BLaER1 (cell line): Measurements from ENCODE around the gene MED9.

ENCODE experiments used
- H3K27ac ChIP-seq: shearing (Covaris generic); formaldehyde crosslinking; 2 replicates; pipeline ENCODE4 v1.8.1; 2022
- H3K27me3 ChIP-seq: shearing (Covaris generic); formaldehyde crosslinking; 2 replicates; pipeline ENCODE4 v1.8.1; 2022
- H3K36me3 ChIP-seq: shearing (Covaris generic); formaldehyde crosslinking; 2 replicates; pipeline ENCODE4 v1.8.1; 2022
- H3K4me1 ChIP-seq: shearing (Covaris generic); formaldehyde crosslinking; 2 replicates; pipeline ENCODE4 v1.8.1; 2022
- H3K4me2 ChIP-seq: shearing (Covaris generic); formaldehyde crosslinking; 2 replicates; pipeline ENCODE4 v1.8.1; 2022
- H3K4me3 ChIP-seq: shearing (Covaris generic); formaldehyde crosslinking; 2 replicates; pipeline ENCODE4 v1.8.1; 2022
- H3K9ac ChIP-seq: shearing (Covaris generic); formaldehyde crosslinking; 2 replicates; pipeline ENCODE4 v1.8.1; 2022
- H3K9me3 ChIP-seq: shearing (Covaris generic); formaldehyde crosslinking; 2 replicates; pipeline ENCODE4 v1.8.1; 2022
- H4K20me1 ChIP-seq: shearing (Covaris generic); formaldehyde crosslinking; 2 replicates; pipeline ENCODE4 v1.8.1; 2022
- Cebpa-rat ChIP-seq: shearing (Covaris generic); IDR thresholded peaks from 2 replicates; pipeline ENCODE4 v1.8.1; 2022

Gene MED9

GRCh38 chr17:17467016-17467415, 9.8 kb upstream of the MED9 start:
- Histone ChIP-seq H3K9ac (no peak overlapping the region), H3K4me3 (no peak overlapping the region), H3K4me2 (no peak overlapping the region), H3K36me3 (no peaks in the 10 kb centered on the region), H3K9me3 (no peaks in the 10 kb centered on the region), H4K20me1 (no peaks in the 10 kb centered on the region), H3K4me1 (peaks cover 8% of the 10 kb centered on the region), H3K27me3 (no peaks in the 10 kb centered on the region), H3K27ac (no peak overlapping the region)
- TF ChIP-seq Cebpa-rat: no peak

DNA sequence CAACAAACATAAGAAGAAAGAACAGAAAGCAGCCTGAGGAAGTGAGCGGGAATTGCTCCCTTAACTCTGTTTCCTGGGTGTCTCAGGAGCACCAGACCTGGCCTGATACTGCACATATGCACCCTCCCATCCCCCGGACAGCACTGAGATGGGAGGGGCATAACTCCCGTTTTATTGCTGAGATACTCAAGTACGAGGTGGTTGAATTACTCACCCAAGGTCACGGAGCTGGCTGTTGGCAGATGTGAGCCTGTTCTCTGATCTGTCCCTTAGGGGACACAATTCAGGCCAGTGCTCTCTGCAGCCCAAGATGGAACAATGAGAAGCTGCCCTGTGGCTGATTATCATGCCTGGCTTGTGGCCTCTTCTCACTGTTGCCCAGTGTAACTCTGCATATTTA, 9.1 kb upstream of the MED9 start:
- no peaks in the 10 kb centered on the region for H3K36me3 ChIP-seq
- no peaks in the 10 kb centered on the region for H4K20me1 ChIP-seq
- no peak overlapping the region for H3K4me2 ChIP-seq
- TF ChIP-seq Cebpa-rat: no peak
- no peak overlapping the region for H3K27ac ChIP-seq
- no peak overlapping the region for H3K9ac ChIP-seq
- no peaks in the 10 kb centered on the region for H3K27me3 ChIP-seq
- H3K9me3 ChIP-seq: no peaks in the 10 kb centered on the region
- peaks cover 1% of the 10 kb centered on the region for H3K4me1 ChIP-seq
- H3K4me3 ChIP-seq: no peak overlapping the region

GRCh38 chr17:17468217-17469010, 8.4 kb upstream of the MED9 start:
- H3K36me3 ChIP-seq: no peaks in the 10 kb centered on the region
- no peaks in the 10 kb centered on the region for H3K9me3 ChIP-seq
- no peaks in the 10 kb centered on the region for H4K20me1 ChIP-seq
- H3K4me1 ChIP-seq: no peaks in the 10 kb centered on the region
- no peaks in the 10 kb centered on the region for H3K27me3 ChIP-seq
- no peak overlapping the region for H3K9ac ChIP-seq
- H3K27ac ChIP-seq: no peak overlapping the region
- no peak overlapping the region for H3K4me3 ChIP-seq
- no peak overlapping the region for H3K4me2 ChIP-seq
- no peak for TF ChIP-seq Cebpa-rat

GRCh38 chr17:17469358-17469757, 7.4 kb upstream of the MED9 start:
- no peaks in the 10 kb centered on the region for H3K9me3 ChIP-seq
- no peaks in the 10 kb centered on the region for H3K36me3 ChIP-seq
- TF ChIP-seq Cebpa-rat: no peak
- no peaks in the 10 kb centered on the region for H3K4me1 ChIP-seq
- no peaks in the 10 kb centered on the region for H3K27me3 ChIP-seq
- H3K4me3 ChIP-seq: no peak overlapping the region
- H3K9ac ChIP-seq: no peak overlapping the region
- no peak overlapping the region for H3K4me2 ChIP-seq
- H3K27ac ChIP-seq: no peak overlapping the region
- H4K20me1 ChIP-seq: no peaks in the 10 kb centered on the region

DNA sequence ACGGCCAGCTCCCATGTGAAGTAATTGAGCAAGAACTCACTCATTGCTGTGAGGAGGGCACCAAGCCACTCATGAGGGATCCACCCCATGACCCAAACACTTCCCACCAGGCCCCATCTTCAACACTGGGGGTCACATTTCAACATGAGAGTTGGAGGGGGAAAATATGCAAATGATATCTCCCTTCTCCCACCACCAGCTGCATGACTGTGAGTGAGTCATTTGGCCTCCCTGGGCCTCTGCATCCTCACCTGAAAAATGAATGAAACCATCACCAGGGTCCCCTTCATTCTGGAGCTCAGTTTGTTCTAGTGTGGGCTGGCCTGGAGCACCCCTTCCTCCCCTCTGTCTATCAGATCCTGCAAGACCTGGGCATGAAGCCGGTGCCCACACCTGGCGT, 6.8 kb upstream of the MED9 start:
- Histone ChIP-seq H3K4me3 (no peak overlapping the region), H3K9ac (no peak overlapping the region), H3K4me2 (no peak overlapping the region), H3K27ac (no peak overlapping the region), H3K27me3 (no peaks in the 10 kb centered on the region), H3K36me3 (no peaks in the 10 kb centered on the region), H4K20me1 (no peaks in the 10 kb centered on the region), H3K9me3 (no peaks in the 10 kb centered on the region), H3K4me1 (no peaks in the 10 kb centered on the region)
- no peak for TF ChIP-seq Cebpa-rat

GRCh38 chr17:17472333-17472920, 4.4 kb upstream of the MED9 start:
- H4K20me1 ChIP-seq: no peaks in the 10 kb centered on the region
- TF ChIP-seq Cebpa-rat: no peak
- no peak overlapping the region for H3K27ac ChIP-seq
- no peaks in the 10 kb centered on the region for H3K36me3 ChIP-seq
- H3K4me1 ChIP-seq: peaks cover 6% of the 10 kb centered on the region
- no peaks in the 10 kb centered on the region for H3K27me3 ChIP-seq
- no peak overlapping the region for H3K4me3 ChIP-seq
- no peak overlapping the region for H3K9ac ChIP-seq
- H3K9me3 ChIP-seq: no peaks in the 10 kb centered on the region
- no peak overlapping the region for H3K4me2 ChIP-seq

DNA sequence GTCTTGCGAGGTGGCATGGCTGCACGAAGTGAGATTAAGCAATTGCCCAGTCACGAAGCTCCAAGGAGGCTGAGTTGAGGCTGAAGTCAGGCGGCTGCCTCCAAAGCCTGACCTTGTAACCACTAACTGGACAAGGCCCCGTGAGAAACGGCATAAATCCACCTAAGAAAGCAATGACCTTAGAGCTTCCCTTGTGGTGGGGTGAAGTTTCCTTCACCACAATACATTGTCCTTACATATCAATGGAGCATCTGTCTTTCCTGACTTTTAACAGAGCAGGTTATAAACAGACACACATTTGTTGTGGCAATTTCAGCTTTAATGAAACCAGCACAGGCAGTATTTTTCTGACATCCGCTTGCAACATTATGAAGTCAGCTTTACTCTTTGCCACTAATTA, 2.5 kb upstream of the MED9 start:
- Histone ChIP-seq H3K27ac (no peak overlapping the region), H3K36me3 (peaks cover 4% of the 10 kb centered on the region; the same call in 1 of the 2 replicates), H3K4me2 (no peak overlapping the region), H4K20me1 (no peaks in the 10 kb centered on the region), H3K4me3 (no peak overlapping the region), H3K9me3 (no peaks in the 10 kb centered on the region), H3K9ac (no peak overlapping the region), H3K27me3 (no peaks in the 10 kb centered on the region), H3K4me1 (peaks cover 25% of the 10 kb centered on the region)
- no peak for TF ChIP-seq Cebpa-rat

DNA sequence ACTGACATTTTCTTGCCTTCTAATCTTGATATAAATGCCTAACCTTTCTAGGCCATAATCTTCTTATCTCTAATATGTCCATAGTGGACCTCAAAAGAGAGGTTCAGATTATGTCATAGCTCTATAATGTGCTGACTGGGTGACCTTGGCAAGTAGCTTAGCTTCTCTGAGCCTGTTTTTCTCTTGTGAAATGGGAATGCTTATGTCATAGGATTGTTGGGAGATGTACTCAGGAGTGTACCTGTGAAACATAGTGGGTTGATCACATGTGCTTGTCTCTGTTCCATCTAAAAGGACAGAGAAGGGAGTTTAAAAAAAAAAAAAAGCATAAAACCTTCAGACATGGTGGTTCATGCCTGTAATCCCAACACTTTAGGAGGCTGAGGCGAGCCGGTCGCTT, 2.4 kb downstream of the MED9 start:
- no peak for TF ChIP-seq Cebpa-rat
- H3K36me3 ChIP-seq: peaks cover 27% of the 10 kb centered on the region
- peak overlapping the region; percentile 98 for H3K4me2 ChIP-seq
- no peaks in the 10 kb centered on the region for H3K9me3 ChIP-seq
- H3K27me3 ChIP-seq: no peaks in the 10 kb centered on the region
- H3K9ac ChIP-seq: no peak overlapping the region
- H3K4me3 ChIP-seq: no peak overlapping the region
- H3K27ac ChIP-seq: no peak overlapping the region
- H3K4me1 ChIP-seq: peaks cover 73% of the 10 kb centered on the region
- H4K20me1 ChIP-seq: peaks cover 32% of the 10 kb centered on the region

DNA sequence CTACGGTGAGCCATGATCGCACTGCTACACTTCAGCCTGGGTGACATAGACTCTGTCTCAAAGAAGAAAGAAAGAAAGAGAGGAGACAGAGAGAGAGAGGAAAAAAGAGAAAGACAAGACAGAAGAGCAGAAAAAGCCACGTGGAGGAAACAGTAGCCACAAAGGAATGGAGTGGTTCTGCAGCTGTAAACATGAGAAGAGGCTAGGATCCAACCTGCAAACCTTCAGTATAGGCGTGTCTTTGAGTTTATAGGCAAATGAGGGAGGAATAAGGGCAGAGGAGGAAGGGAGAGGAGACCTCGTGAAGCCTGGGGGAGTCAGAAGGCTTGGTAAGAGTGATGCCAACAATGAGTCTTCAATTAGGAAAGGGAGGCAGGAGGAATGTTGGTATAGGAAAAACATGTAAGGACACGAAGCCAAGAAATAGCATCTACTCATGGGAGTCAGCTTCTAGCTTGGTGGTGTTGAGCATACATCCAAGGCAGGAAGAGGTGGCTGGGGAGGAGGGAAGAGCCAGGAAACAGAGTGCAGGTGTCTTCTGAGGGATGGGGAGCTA, 3.9 kb downstream of the MED9 start:
- Histone ChIP-seq H3K36me3 (peaks cover 42% of the 10 kb centered on the region), H3K9me3 (peaks cover 3% of the 10 kb centered on the region; the same call in 1 of the 2 replicates), H3K27me3 (no peaks in the 10 kb centered on the region), H3K4me2 (peak overlapping the region; percentile 98), H4K20me1 (peaks cover 42% of the 10 kb centered on the region), H3K9ac (peak overlapping the region; percentile 17; the same call in 1 of the 2 replicates), H3K4me3 (no peak overlapping the region), H3K4me1 (peaks cover 88% of the 10 kb centered on the region), H3K27ac (peak overlapping the region; percentile 49)
- TF ChIP-seq Cebpa-rat: no peak

DNA sequence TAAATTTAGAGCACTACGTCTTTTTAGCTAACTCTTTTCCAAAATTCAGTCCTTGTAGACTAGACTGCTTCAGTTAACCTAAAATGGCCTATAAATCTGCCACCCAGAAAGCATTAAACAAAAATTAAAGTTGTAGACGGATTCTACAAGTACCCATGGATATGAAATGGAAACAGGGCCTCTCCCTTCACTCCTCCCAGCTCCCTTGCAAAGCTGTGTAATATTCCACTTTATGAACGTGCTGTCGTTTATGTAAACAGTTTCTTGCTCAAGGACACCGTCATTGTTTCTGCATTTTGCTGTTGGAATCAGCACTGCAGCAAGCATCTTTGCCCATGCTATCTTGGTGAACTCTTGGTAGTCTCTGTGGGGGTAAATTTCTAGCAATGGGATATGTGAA, 5.1 kb downstream of the MED9 start:
- no peak for TF ChIP-seq Cebpa-rat
- Histone ChIP-seq H3K36me3 (peaks cover 53% of the 10 kb centered on the region), H3K4me2 (peak overlapping the region; percentile 0; the same call in 1 of the 2 replicates)

More for the DNA sequence above, 5.1 kb downstream of the MED9 start:
- Histone ChIP-seq H3K4me3 (no peak overlapping the region), H3K9ac (no peak overlapping the region), H4K20me1 (peaks cover 42% of the 10 kb centered on the region), H3K4me1 (peaks cover 84% of the 10 kb centered on the region), H3K27me3 (no peaks in the 10 kb centered on the region), H3K9me3 (peaks cover 4% of the 10 kb centered on the region; the same call in 1 of the 2 replicates), H3K27ac (no peak overlapping the region)
